KMS-11 (cell line): ENCODE results near the gene TMEM127.

Source experiments
- H2AFZ ChIP-seq: fragments of 200-600 bp; sonication (generic); 2 replicates; pipeline ENCODE4 v1.6.1; 2016; ENCODE audit warnings: antibody characterized with exemption, mixed run types, low read depth
- H3K27ac ChIP-seq: fragments of 200-600 bp; sonication (generic); 2 replicates; pipeline ENCODE4 v1.6.1; 2016; ENCODE audit warnings: mild to moderate bottlenecking, mixed run types
- H3K27me3 ChIP-seq: fragments of 200-600 bp; sonication (generic); 2 replicates; pipeline ENCODE4 v1.6.1; 2017; ENCODE audit warnings: mild to moderate bottlenecking, low read depth, mixed run types, moderate library complexity; ENCODE audit not compliant: insufficient read depth
- H3K36me3 ChIP-seq: fragments of 200-600 bp; sonication (generic); 2 replicates; pipeline ENCODE4 v1.6.1; 2017; ENCODE audit warnings: mild to moderate bottlenecking, mixed run types; ENCODE audit not compliant: insufficient read depth
- H3K4me1 ChIP-seq: fragments of 200-600 bp; sonication (generic); 2 replicates; pipeline ENCODE4 v1.6.1; 2016; ENCODE audit warnings: mild to moderate bottlenecking, low read depth, mixed run types; ENCODE audit not compliant: poor library complexity, severe bottlenecking
- H3K4me2 ChIP-seq: fragments of 200-600 bp; sonication (generic); 2 replicates; pipeline ENCODE4 v1.7.0; 2016; ENCODE audit warnings: mild to moderate bottlenecking, mixed run types
- H3K4me3 ChIP-seq: fragments of 200-600 bp; sonication (generic); IDR thresholded peaks from 2 replicates; pipeline ENCODE4 v1.6.1; 2017; ENCODE audit warnings: low read depth, low read length, mixed read lengths; ENCODE audit not compliant: insufficient read depth
- H3K79me2 ChIP-seq: fragments of 200-600 bp; sonication (generic); 2 replicates; pipeline ENCODE4 v1.6.1; 2016; ENCODE audit warnings: low read depth, mixed run types; ENCODE audit not compliant: insufficient read depth
- H3K9ac ChIP-seq: fragments of 200-600 bp; sonication (generic); 2 replicates; pipeline ENCODE4 v1.6.1; 2016; ENCODE audit warnings: mild to moderate bottlenecking, mixed run types
- H4K20me1 ChIP-seq: fragments of 200-600 bp; sonication (generic); 2 replicates; pipeline ENCODE4 v1.6.1; 2016; ENCODE audit warnings: mild to moderate bottlenecking, mixed run types; ENCODE audit not compliant: insufficient read depth
- CTCF ChIP-seq: fragments of 200-600 bp; sonication (generic); conservative IDR thresholded peaks from 2 replicates; pipeline ENCODE4 v1.6.1; 2017; ENCODE audit warnings: low read depth, mild to moderate bottlenecking, antibody characterized with exemption, low read length, moderate library complexity, mixed read lengths

The TMEM127 gene

DNA sequence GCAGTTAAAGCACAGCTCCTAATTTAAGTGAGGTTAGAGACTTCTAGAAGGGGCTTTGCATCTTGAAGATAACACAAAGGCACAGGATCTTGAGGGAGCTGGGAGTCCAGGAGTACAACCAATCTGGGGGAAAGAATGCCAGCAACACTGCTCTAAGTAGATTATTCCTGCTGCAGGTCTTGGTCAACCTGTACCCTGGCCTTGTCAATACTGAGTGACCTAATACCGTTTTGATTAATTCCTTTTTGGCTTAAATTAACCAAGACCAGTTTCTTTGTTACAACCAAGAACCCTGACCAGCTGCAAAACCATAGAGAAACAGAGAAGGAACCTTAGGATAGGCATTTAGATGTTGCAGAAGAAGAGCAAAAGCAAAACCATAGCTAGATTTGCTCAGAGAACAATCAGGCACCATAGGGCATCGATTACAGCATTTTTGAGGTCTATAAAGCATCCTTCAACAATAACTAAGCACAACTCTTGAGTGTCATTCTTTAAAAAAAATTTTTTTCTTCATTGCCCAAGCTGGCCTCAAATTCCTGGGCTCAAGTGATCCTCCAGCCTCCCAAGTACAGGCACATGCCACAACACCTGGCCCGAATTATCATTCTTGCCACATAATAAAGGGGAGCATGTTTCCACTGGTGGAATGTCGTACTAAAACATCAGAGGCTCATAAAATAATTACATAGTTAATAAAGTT, 63.5 kb downstream of the TMEM127 start:
- H3K9ac ChIP-seq = no peak overlapping the region
- peak overlapping the region; percentile 80; the same call in 1 of the 2 replicates for H3K4me2 ChIP-seq
- H4K20me1 ChIP-seq = peaks cover 71% of the 10 kb centered on the region

GRCh38 chr2:96201338-96201737, 64.5 kb downstream of the TMEM127 start:
- Histone ChIP-seq H3K4me1 (peaks cover 68% of the 10 kb centered on the region), H3K4me3 (no peak overlapping the region), H3K4me2 (no peak overlapping the region; the same call in 1 of the 2 replicates), H4K20me1 (peaks cover 65% of the 10 kb centered on the region), H2AFZ (no peak overlapping the region), H3K36me3 (no peaks in the 10 kb centered on the region; the same call in 1 of the 2 replicates), H3K27me3 (no peaks in the 10 kb centered on the region), H3K79me2 (peaks cover 100% of the 10 kb centered on the region), H3K27ac (no peak overlapping the region), H3K9ac (no peak overlapping the region)
- no peak for TF ChIP-seq CTCF

More for the DNA sequence above, 63.5 kb downstream of the TMEM127 start:
- Histone ChIP-seq H3K27me3 (no peaks in the 10 kb centered on the region), H3K79me2 (peaks cover 100% of the 10 kb centered on the region), H2AFZ (no peak overlapping the region), H3K4me3 (no peak overlapping the region), H3K36me3 (no peaks in the 10 kb centered on the region; the same call in 1 of the 2 replicates), H3K27ac (no peak overlapping the region; the same call in 1 of the 2 replicates), H3K4me1 (peaks cover 75% of the 10 kb centered on the region)
- no peak for TF ChIP-seq CTCF

DNA sequence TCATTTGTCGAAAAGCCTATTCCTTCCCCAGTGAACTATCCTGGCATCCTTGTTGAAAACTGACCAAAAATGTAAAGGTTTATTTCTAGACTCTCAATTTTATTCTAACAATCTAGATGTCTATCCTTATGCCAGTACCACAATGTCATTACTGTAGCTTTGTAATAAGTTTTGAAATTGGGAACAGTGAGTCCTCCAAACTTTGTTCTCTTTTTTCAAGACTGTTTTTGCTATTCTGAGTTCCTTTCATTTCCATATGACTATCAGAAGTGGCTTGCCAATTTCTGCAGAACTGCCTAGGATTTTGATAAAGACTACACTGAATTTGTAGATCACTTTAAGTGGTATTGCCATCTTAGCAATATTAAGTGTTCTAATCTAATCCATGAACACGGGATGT, 66.9 kb downstream of the TMEM127 start:
- Histone ChIP-seq H3K79me2 (peaks cover 91% of the 10 kb centered on the region), H3K9ac (no peak overlapping the region), H3K27me3 (no peaks in the 10 kb centered on the region), H3K27ac (no peak overlapping the region), H4K20me1 (peaks cover 62% of the 10 kb centered on the region), H3K4me1 (peaks cover 44% of the 10 kb centered on the region), H3K36me3 (peaks cover 11% of the 10 kb centered on the region; the same call in 1 of the 2 replicates), H2AFZ (no peak overlapping the region), H3K4me3 (no peak overlapping the region), H3K4me2 (no peak overlapping the region)
- TF ChIP-seq CTCF = no peak
